GM13976 (cell line): ENCODE data around the gene KLB.

Experiments used
- DNase-seq: peaks from one replicate; pipeline ENCODE4 v3.0.0; 2012; ENCODE audit warnings: low spot score
- in situ Hi-C: fragments of 300-500 bp; cut with MboI; formaldehyde crosslinking; loops from one replicate; pipeline ENCODE4 v1.12.0; 2022; ENCODE audit warnings: low sequenced_read_pairs, mixed read lengths, inconsistent platforms; ENCODE audit not compliant: unreplicated experiment
- TF ChIP-seq, protein P1 (sequence below): IDR thresholded peaks from 2 replicates; pipeline ENCODE4 v1.5.1; 2012; ENCODE audit warnings: borderline replicate concordance, mild to moderate bottlenecking; ENCODE audit not compliant: insufficient read depth; ENCODE audit errors: extremely low read depth, missing control alignments, control extremely low read depth

Gene KLB

DNA sequence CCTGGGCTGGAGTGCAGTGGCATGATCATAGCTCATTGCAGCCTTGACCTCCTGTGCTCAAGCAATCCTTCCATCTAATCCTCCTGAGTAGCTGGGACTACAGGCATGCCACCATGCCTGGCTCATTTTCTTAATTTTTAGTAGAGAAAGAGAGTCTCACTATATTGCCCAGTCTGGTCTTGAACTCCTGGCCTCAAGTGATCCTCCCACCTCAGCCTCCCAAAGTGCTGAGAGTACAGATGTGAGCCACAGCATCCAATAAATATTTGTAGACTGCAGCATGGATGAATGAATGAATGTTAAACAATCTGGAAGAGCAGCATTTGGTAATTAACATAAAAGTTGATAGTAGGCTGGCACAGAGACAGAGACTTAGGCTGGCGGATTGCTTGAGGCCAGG is 20.0 kb downstream of the KLB start:
- TF ChIP-seq, protein P1, sequence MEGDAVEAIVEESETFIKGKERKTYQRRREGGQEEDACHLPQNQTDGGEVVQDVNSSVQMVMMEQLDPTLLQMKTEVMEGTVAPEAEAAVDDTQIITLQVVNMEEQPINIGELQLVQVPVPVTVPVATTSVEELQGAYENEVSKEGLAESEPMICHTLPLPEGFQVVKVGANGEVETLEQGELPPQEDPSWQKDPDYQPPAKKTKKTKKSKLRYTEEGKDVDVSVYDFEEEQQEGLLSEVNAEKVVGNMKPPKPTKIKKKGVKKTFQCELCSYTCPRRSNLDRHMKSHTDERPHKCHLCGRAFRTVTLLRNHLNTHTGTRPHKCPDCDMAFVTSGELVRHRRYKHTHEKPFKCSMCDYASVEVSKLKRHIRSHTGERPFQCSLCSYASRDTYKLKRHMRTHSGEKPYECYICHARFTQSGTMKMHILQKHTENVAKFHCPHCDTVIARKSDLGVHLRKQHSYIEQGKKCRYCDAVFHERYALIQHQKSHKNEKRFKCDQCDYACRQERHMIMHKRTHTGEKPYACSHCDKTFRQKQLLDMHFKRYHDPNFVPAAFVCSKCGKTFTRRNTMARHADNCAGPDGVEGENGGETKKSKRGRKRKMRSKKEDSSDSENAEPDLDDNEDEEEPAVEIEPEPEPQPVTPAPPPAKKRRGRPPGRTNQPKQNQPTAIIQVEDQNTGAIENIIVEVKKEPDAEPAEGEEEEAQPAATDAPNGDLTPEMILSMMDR, result no peak
- in situ Hi-C loops, result no loop called here
- DNase-seq, result no peak

DNA sequence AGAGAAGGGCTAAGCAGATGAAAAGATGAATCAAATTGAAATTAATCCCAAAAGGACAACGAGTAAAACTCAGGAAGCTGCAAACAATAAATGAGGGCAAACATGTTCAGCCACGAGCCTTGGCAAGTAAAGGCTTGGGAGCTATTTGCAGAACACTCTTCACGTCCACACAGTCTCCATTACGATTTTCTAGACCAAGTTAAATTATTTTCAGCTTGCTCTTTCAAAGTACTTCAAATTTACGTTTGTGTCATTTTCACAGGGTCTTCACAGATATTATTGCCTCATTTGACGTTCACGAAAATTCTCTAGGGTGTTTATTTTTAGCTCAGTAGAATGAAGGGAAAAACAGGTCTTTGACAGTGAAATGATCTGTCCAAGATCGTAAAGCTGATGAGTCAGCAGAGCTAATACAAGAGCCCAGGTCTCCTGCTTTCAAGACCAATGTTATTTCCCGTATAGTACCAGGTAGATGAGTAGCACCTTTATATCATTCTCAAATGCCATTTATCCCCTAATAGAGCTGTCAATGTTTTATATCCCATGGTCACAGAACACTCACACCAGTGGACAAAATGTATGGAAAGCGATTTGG is 20.9 kb downstream of the KLB start:
- TF ChIP-seq, protein P1, result no peak
- DNase-seq, result no peak
- in situ Hi-C loops, result no loop called here

DNA sequence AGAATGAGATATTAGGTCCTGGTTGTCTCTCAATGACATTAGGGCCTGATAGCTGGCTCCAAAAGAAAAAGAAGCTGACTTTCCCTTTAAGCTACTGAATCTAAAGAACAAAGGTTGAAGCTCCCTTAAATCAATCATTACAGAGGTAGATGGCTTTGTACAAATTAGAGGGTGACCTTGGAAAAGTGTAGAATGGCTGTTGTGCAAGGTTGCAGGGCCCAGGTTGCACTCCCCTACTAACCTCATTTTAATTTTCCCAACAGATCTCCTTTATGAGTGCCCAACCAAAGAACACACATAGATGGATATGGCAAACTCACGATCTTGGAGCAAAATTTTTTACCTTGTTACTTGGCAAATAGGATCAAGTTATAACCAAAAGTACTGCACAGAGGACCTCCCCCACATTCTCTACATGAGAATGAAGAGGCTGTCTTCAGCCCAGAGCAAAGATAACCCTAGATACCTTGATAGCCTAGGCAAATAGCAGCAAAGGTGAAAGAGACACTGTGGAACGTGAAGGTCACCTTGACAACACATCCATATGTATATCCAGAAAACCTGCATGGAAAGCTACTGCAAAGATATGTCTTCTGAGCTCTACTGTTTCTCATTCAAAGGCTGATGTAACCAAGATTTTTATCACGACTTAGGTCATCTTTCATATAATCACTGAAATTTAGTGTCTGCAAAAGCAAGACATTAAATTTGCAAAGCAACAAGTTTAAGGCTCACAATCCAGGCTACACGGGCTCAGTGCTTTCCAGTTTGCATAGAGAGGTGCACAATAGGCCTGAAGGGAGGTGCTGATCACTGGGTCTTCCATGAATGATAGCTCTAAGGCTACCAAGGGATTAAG is 23.0 kb downstream of the KLB start:
- DNase-seq, result no peak
- TF ChIP-seq, protein P1, result no peak
- in situ Hi-C loops, result no loop called here

DNA sequence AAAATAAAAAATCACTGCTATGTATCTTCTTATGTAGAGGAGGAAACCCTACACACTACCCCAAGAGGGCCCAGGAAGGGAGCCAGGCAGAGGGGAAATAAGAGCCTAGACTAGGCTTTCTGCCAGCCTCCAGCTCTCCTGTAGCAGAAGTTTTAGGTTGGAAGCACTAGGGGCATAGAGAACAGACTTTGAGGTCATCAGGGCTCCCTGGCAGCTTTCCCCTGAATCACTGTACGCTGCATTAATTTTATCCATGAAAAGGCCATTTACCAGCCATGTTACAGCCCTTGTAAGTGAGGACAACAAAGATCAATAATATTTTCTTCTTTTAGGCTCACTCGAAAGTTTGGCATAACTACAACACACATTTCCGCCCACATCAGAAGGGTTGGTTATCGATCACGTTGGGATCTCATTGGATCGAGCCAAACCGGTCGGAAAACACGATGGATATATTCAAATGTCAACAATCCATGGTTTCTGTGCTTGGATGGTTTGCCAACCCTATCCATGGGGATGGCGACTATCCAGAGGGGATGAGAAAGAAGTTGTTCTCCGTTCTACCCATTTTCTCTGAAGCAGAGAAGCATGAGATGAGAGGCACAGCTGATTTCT is 27.3 kb downstream of the KLB start:
- DNase-seq, result no peak
- TF ChIP-seq, protein P1, result no peak
- in situ Hi-C loops, result no loop called here

DNA sequence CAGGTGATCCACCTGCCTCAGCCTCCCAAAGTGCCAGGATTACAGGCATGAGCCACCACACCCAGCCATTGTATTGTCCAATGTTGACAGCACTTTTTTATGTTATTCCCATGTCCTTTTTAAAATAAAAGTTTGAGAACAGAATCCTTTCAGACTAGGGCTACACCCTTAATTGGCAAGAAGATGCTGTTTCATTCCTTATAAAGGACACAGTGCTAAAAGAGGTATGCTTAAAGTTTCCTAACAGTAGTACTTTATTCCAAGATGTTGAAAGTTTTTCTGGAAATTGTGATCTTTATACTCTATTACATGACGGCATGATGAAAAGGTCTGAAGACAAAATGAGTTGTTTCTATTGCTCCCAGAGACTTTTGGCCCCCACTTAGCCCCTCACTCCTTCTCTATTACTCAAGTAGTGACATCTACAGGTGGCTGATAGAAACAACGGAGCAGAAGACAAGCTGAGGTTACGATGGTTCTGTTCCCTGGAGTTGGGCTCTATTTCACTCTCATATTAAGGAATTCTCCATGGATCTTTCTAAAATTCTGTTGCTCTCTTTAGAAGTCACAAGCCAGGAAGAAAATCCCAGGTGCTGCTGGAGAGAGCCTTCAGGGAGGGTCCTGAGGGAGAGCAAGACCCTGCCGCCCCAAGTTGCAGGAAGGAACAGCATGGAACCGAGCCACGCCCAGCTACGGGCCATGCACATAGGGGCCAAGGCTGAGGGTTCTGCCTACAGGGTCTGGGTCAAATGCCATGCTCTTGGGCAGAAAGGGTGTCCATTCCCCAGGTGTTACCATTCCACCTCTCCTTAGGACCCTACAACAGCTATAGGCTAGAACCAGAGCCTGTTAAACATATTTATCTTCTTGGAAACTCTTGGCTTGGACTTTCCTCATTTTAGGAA is 29.2 kb downstream of the KLB start:
- in situ Hi-C loops, result no loop called here
- DNase-seq, result no peak
- TF ChIP-seq, protein P1, result no peak

DNA sequence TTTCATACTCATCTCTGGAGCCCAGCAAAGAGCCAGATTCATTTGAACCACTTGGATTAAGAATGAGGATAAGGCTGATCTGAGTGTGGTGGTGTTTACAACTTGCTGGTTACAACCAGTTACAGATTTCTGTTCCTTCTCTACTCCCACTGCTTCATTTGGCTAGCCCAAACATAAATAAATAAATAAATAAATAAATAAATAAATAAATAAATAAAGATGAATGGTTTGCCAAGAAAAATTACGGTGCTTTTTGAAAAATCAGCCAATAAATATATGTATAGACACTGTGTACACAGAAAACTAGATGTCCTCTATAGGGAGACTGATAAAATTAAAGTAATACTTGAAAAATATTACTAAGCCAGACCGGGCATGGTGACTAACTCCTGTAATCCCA is 34.9 kb downstream of the KLB start:
- in situ Hi-C loops, result loop anchor here (10.0 kb wide), 1 partner anchor 537 kb away; no protein-coding TSS in a partner anchor
- no peak for DNase-seq
- TF ChIP-seq, protein P1, result no peak
